T-helper 1 cell (primary cell): ENCODE data around the gene TTLL5.

Experiments used
- DNase-seq, 5 donors: peaks; one replicate each; pipeline ENCODE4 v3.0.0-alpha.2; 2012 to 2020

The TTLL5 gene

GRCh38 chr14:75804570-75805275 is 143.7 kb downstream of the TTLL5 start:
- no peak for DNase-seq

- no peak for DNase-seq
Measured at GRCh38 chr14:75805646-75806045, 144.6 kb downstream of the TTLL5 start.

- no peak for DNase-seq
Measured at GRCh38 chr14:75806352-75806832, 145.3 kb downstream of the TTLL5 start.

GRCh38 chr14:75807667-75808360 is 146.8 kb downstream of the TTLL5 start:
- DNase-seq: no peak

- no peak for DNase-seq
Measured at GRCh38 chr14:75811136-75811829, 150.2 kb downstream of the TTLL5 start.

GRCh38 chr14:75811872-75812499 is 150.9 kb downstream of the TTLL5 start:
- DNase-seq: no peak

GRCh38 chr14:75812622-75813021 is 151.6 kb downstream of the TTLL5 start:
- no peak for DNase-seq

- no peak for DNase-seq
Measured at GRCh38 chr14:75820761-75821160, 159.7 kb downstream of the TTLL5 start.

- DNase-seq: no peak
Measured at GRCh38 chr14:75821831-75822521, 160.9 kb downstream of the TTLL5 start.

- DNase-seq: no peak
Measured at GRCh38 chr14:75822522-75823141, 161.6 kb downstream of the TTLL5 start.

GRCh38 chr14:75823334-75823733 is 162.3 kb downstream of the TTLL5 start:
- DNase-seq: no peak

GRCh38 chr14:75824318-75824717 is 163.3 kb downstream of the TTLL5 start:
- DNase-seq: peak in 1 of 5 donors; percentile 6

GRCh38 chr14:75825147-75825592 is 164.1 kb downstream of the TTLL5 start:
- no peak for DNase-seq

- no peak for DNase-seq
Measured at GRCh38 chr14:75826599-75826998, 165.6 kb downstream of the TTLL5 start.

- DNase-seq: no peak
Measured at GRCh38 chr14:75827331-75827730, 166.3 kb downstream of the TTLL5 start.

GRCh38 chr14:75829316-75829715 is 168.3 kb downstream of the TTLL5 start:
- no peak for DNase-seq

- DNase-seq: peak in 2 of 5 donors; percentile 25 to 54
Measured at GRCh38 chr14:75831455-75831854, 170.4 kb downstream of the TTLL5 start.

- no peak for DNase-seq
Measured at GRCh38 chr14:75831952-75832351, 170.9 kb downstream of the TTLL5 start.

GRCh38 chr14:75832621-75833297 is 171.7 kb downstream of the TTLL5 start:
- no peak for DNase-seq

GRCh38 chr14:75833326-75834020 is 172.4 kb downstream of the TTLL5 start:
- no peak for DNase-seq
